ENCODE results near the gene MTA1. TPM values are rescaled to one million over a fixed set of nuclear protein-coding genes. Genes with fewer than 3 reads are reported as not detected.

Gene MTA1
- total and polyA plus RNA-seq, 2 of the 8 experiments (the other 6 are each of a cell fraction or from before 2014, with no cell fraction given), result 73.9 to 221 TPM

- Histone ChIP-seq H3K36me3 (ENCODE audit: control insufficient read depth in 2 of 4, insufficient read depth in 4 of 4, low read length in 3 of 4) (no peaks in the 10 kb centered on the region), H3K4me2 (ENCODE audit: insufficient read depth in 1 of 2, low read depth in 2 of 2, low read length in 2 of 2) (no peak overlapping the region), H3K14ac (ENCODE audit: insufficient read length) (no peak overlapping the region), H4K5ac (ENCODE audit: insufficient read length, low read depth, low read length) (no peak overlapping the region), H2AK5ac (ENCODE audit: low read depth, low read length) (no peak overlapping the region), H4K20me1 (replicated peaks in 1 of 2; ENCODE audit: control insufficient read depth in 1 of 2, insufficient read depth in 2 of 2, low read length in 2 of 2) (no peaks in the 10 kb centered on the region), H3K56ac (replicated peaks; ENCODE audit: insufficient read length, low read depth, low read length) (no peak overlapping the region), H3K27me3 (replicated peaks in 1 of 4; ENCODE audit: control insufficient read depth in 3 of 4, extremely low read depth in 1 of 4, insufficient read depth in 3 of 4, low read length in 3 of 4) (no peaks in the 10 kb centered on the region; a peak in 1 of 7 replicates), H2BK120ac (replicated peaks; ENCODE audit: low read depth, low read length) (no peak overlapping the region), H3K9ac (replicated peaks in 1 of 4; ENCODE audit: extremely low read depth in 1 of 4, low read depth in 3 of 4, low read length in 3 of 4) (no peak overlapping the region), H3K4me3 (ENCODE audit: extremely low read depth in 1 of 4, insufficient read depth in 2 of 4, low read depth in 3 of 4, low read length in 4 of 4) (no peak overlapping the region), H3K79me2 (ENCODE audit: control insufficient read depth in 1 of 2, insufficient read depth in 2 of 2, low read length in 2 of 2) (no peaks in the 10 kb centered on the region), H3K23ac (ENCODE audit: insufficient read length) (no peak overlapping the region), H3K23me2 (ENCODE audit: low read depth, low read length) (no peaks in the 10 kb centered on the region), H3K9me3 (ENCODE audit: insufficient read depth in 2 of 2, low read depth in 1 of 2, low read length in 1 of 2) (no peaks in the 10 kb centered on the region; a peak in 1 of 4 replicates), H4K91ac (replicated peaks; ENCODE audit: insufficient read length, low read length) (no peak overlapping the region), H2BK15ac (ENCODE audit: low read length) (no peak overlapping the region), H4K8ac (ENCODE audit: extremely low read depth, insufficient read depth, low read length) (no peak overlapping the region), H3K4me1 (replicated peaks in 1 of 4; ENCODE audit: control insufficient read depth in 3 of 4, insufficient read depth in 4 of 4, low read length in 3 of 4) (peaks cover 0 to 3% (median 0%) of the 10 kb centered on the region in 4 experiments; a peak in 2 of 7 replicates), H3K27ac (ENCODE audit: low read depth, low read length) (no peak overlapping the region), H2BK12ac (ENCODE audit: low read depth, low read length) (no peak overlapping the region), H3K4ac (replicated peaks; ENCODE audit: insufficient read length, low read depth, low read length) (no peak overlapping the region), H3K18ac (ENCODE audit: extremely low read depth, low read length) (no peak overlapping the region), H2AFZ (ENCODE audit: low read length) (no peak overlapping the region), H3K79me1 (ENCODE audit: low read depth, low read length) (no peaks in the 10 kb centered on the region), H2BK5ac (ENCODE audit: low read depth, low read length) (no peak overlapping the region), H2BK20ac (ENCODE audit: low read length) (no peak overlapping the region)
- DNase-seq (ENCODE audit: low read depth in 1 of 2, low spot score in 2 of 2) (no peak), FAIRE-seq (no peak)
- ChIA-PET POLR2A (ENCODE audit: partially characterized antibody) (interaction anchor here (0.9 kb wide), 1 partner anchor 11 kb away, joined by 3 read pairs; no protein-coding TSS in a partner anchor), CTCF (ENCODE audit: partially characterized antibody) (no interaction called here)
- TF ChIP-seq RNF2 (IDR thresholded peaks at IDR 0.05; ENCODE audit: borderline replicate concordance, low read depth, low read length, missing control alignments, poor library complexity, severe bottlenecking), result no peak
- TF ChIP-seq FOSL1 (IDR thresholded peaks at IDR 0.05; ENCODE audit: insufficient read depth, low read depth, low read length), result no peak
- TF ChIP-seq TAF1 (IDR thresholded peaks at IDR 0.05; ENCODE audit: low read depth, low read length), result no peak
- TF ChIP-seq ZNF274 (IDR thresholded peaks at IDR 0.05; ENCODE audit: borderline replicate concordance, extremely low read depth, low read length), result no peak
- no peak for TF ChIP-seq ASH2L (IDR thresholded peaks at IDR 0.05; ENCODE audit: low read length)
- TF ChIP-seq HDAC6 (IDR thresholded peaks at IDR 0.05; ENCODE audit: low read depth, low read length), result no peak
- TF ChIP-seq POU5F1 (IDR thresholded peaks at IDR 0.05; ENCODE audit: low read depth, low read length), result no peak
- no peak for TF ChIP-seq GTF2F1 (IDR thresholded peaks at IDR 0.05; ENCODE audit: borderline replicate concordance, low read depth, low read length)
- no peak for TF ChIP-seq RFX5 (IDR thresholded peaks at IDR 0.05; ENCODE audit: borderline replicate concordance, low read depth, low read length)
- TF ChIP-seq KDM1A (IDR thresholded peaks at IDR 0.05; ENCODE audit: borderline replicate concordance, low read length), result no peak
- TF ChIP-seq SP1 (IDR thresholded peaks at IDR 0.05; ENCODE audit: low read depth, low read length), result no peak
- no peak for TF ChIP-seq JUN (IDR thresholded peaks at IDR 0.05; ENCODE audit: low read depth, low read length)
- TF ChIP-seq RBBP5 (IDR thresholded peaks at IDR 0.05; ENCODE audit: borderline replicate concordance, low read depth, low read length), result no peak
- TF ChIP-seq GABPA (IDR thresholded peaks at IDR 0.05; ENCODE audit: borderline replicate concordance, insufficient read depth, low read length), result no peak
- no peak for TF ChIP-seq TEAD4 (IDR thresholded peaks at IDR 0.05; ENCODE audit: low read depth, low read length)
- 86% methylated on average over 4 of the region's 7 CpGs; no CpG with 5 or more reads in 1 of the 2 experiments for WGBS, 2 experiments (ENCODE audit: extremely low coverage in 1 of 2, insufficient coverage in 1 of 2, insufficient read length in 1 of 2, insufficient replicate concordance in 2 of 2, low coverage in 1 of 2, low lambda C conversion rate in 2 of 2, missing lambda C conversion rate in 1 of 2)
Measured at GRCh38 chr14:105503296-105503640, 83.6 kb downstream of the MTA1 start.

Measured in H1 (cell line).